SK-N-DZ (cell line): ENCODE results near the gene PTPN3. TPM values are rescaled to one million over a fixed set of nuclear protein-coding genes. Genes with fewer than 3 reads are reported as not detected.
"Not testable (repeated sequence)": the region's sequence is repeated elsewhere in the genome, so short reads cannot be mapped to it uniquely, and the experiment has no call there.

Experiments used
- DNase-seq: peaks from one replicate; pipeline ENCODE4 v3.0.0-alpha.2; 2015; ENCODE audit warnings: low spot score
- polyA plus RNA-seq, 2 experiments: library from polyadenylated mRNA; depleted of rRNA; stranded (reverse); fragments of >200 nt; gene quantifications; 2 replicates each; pipeline ENCODE4 v1.2.3, GENCODE V29; 2014

Gene PTPN3
- 0.38 TPM in 1 of 2 replicates, not detected in the other for polyA plus RNA-seq (2014; cell fraction: cytosol; rRNA removed)
- 0.09 and 0.12 TPM in 2 replicates for polyA plus RNA-seq (2014; cell fraction: nucleus; rRNA removed)

GRCh38 chr9:109498195-109499092 lies at the start of gene PTPN3:
TSS of gene PTPN3 (minus strand) at chr9:109498307. CDS start at chr9:109463434, 34,873 bp downstream.
- no peak for DNase-seq

DNA sequence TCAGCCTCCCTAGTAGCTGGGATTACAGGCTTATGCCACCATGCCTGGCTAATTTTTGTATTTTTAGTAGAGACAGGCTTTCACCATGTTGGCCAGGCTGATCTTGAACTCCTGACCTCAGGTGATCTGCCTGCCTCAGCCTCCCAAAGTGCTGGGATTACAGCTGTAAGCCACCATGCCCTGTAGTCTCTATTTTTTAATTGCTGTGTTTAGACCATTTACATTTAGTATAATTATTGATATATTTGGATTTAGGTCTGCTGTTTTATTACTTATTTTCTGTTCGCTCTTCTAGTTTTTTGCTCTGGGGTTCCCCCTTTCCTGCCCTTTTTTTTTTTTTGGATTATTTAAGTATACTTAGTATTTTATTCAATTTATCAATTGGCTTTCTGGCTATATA lies 46.8 kb upstream of the PTPN3 start:
- DNase-seq, result not testable (repeated sequence)

DNA sequence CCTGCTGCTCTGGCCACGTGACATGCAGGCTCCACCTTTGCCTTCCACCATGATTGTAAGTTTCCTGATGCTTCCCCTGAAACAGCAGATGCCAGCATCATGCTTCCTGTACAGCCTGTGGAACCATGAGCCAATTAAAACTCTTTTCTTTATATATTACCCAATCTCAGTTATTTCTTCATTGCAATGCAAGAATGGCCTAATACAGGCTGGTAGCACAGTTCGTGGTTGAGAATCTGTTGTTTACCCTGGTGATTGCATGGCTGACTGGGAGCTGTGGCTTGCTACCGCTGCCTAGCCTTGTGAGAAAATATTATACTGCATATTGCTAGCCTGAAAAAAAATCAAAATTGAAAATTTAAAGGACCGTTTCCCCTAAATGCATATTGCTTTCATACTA lies 44.8 kb upstream of the PTPN3 start:
- no peak for DNase-seq

- DNase-seq, result no peak
Observed at GRCh38 chr9:109538346-109538745, 40.2 kb upstream of the PTPN3 start.

DNA sequence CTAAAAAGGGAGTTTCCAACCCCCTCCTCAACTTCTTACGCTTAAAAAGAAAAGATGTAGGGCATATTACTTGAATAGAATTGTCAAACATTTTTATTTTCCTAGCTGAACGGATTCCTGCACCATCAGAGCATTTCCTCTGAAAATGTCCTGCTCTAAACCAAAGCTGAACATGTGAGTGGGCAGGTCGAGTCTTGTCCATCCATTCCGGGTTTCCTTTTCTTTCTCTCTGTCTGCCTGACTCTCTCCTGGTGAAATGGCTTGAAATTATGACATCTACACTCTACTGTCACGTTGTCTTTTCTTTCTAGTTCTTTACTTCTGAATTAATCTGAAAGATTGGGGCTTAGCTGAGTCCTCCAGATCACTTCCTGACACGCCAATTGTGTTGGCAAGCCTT lies 39.2 kb upstream of the PTPN3 start:
- no peak for DNase-seq

DNA sequence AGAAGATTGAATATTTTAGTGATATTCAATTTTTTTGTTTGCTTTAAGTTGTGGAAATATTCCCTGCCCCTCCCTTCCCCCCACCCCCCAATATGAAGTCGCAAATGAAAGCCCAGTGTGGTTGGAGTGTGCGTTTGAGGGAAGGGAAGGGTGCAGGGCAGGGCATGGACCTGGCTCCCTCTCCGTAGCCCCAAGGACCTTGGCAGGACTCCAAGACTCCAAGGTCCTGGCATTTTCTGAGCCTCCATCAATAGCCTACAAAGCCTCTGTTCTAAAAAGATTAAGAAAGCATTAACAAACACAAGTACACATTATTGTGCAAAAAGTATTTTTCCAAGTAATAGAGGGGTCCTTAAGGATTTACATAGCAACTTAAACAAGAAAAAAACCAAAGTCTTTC lies 38.8 kb upstream of the PTPN3 start:
- DNase-seq, result no peak

DNA sequence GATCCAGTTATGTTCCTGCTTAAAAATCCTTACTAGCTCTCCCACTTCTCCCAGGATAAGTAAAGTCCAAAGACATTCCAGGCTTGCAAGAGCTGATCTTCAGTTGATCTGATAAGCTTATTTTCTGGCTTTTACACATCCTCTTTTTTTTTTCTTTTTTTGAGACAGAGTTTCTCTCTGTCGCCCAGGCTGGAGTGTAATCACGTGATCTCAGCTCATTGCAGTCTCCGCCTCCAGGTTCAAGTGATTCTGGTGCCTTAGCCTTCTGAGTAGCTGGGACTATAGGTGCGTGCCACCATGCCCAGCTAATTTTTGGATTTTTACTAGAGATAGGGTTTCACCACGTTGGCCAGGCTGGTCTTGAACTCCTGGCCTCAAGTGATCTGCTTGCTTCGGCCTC lies 37.3 kb upstream of the PTPN3 start:
- no peak for DNase-seq

GRCh38 chr9:109534151-109534550 lies 36.0 kb upstream of the PTPN3 start:
- no peak for DNase-seq

- not testable (repeated sequence) for DNase-seq
Observed at GRCh38 chr9:109532652-109533051, 34.5 kb upstream of the PTPN3 start.

GRCh38 chr9:109522106-109522505 lies 24.0 kb upstream of the PTPN3 start:
- no peak for DNase-seq

DNA sequence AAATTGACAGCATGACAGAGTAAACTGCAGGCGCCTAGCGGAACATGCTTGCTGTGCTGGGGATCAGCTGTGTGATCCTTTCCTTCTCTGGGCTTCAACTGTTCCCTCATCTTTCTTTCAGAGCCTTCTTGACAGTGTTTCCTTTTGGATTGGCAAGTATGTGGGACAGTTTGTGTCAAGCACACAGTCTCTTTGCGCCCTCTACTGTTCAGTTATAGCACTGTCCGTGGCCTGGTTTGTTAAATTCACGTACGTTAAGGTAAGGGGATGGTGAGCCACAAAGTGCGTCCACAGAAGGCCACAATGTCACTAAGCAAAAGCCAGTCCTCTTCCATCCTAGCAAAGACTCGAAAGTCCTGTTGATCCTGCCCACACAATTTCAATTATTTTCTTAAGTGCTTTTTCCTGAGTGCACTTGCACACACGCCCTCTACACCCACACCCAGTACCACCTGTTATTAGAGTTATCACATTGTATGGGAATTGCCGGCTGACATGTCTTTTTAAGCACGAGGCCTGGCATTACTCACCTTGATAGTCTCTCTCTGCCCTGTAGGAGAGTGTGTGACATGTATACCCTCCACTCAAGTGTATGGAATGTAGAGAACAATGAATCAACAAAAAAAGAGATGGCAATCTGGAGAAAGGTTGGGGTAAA lies 22.5 kb upstream of the PTPN3 start:
- peak; percentile 52 for DNase-seq

GRCh38 chr9:109519366-109519765 lies 21.3 kb upstream of the PTPN3 start:
- DNase-seq, result no peak

DNA sequence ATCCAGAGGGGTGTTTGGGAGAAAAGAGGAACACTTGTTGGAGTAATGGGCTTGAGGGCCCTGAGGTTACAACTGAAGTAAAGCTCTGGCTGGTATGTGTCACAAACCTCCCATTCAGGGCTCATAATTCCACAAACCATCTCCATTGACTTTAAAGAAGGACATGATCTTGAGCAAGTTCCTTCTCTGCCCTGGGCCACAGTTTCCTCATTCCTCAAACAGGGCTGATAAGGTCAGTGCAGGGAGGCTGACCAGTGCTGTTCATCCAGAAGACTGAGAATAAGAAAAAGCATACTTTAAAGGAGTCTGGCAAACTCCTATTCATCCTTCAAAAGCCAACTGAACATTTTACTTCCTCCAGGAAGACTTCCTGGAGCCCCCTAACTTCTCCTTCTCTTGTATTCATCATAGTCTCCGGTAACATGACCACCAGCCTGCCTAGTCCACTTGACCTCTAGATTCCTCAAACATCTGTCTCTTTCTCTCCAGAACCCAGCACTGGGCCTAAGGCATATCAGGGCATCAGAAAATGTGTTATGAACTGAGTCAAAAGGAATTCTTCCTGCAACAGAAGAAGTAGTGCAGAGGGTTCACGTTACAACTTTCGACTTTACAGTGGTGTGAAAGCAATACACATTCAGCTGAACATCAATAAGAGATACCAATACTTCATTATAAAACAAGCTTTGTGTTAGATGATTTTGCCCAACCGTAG lies 20.7 kb upstream of the PTPN3 start:
- DNase-seq, result no peak

DNA sequence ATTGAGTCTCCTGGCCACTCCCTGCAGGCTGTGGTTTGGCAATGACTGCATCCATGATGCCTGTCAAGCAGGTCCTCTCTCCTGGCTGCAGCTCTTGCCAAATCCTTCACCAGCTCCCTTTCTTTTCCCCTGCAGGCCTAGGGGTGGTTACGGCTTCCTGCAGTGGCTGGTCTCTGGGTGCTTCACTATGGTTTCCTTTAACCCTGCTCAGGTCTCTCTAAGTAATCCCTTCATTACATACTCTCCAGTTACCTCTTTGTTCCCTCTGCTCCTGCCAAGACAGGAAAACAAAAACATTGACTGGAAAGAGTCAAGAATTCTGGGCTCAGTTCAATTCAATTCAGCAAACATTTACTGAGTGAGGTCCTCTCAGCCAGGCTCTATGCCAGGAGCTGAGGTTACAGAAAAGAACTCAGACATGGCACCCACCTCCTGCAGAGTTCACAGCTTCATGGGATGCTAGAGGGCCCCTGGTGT lies 19.8 kb upstream of the PTPN3 start:
- no peak for DNase-seq

DNA sequence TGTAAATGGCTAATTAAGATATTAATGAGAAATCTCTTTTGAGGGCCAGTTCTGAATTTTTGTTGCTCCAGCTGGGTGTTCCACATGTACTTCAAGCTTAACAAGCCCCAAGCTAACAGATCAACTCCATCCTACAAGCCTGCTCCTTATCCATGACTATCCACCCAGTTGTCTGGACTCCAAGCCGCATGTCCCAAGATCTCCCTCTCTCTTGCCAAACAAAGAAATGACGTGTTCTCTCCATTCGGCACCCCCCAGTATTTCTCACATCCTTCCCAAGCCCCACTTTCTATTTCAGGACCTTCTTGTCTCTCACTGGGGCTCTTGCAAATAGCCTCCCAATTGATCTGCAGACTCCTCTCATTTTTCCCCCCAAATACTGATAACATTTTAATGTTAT lies 15.8 kb upstream of the PTPN3 start:
- no peak for DNase-seq

- DNase-seq, result no peak
Observed at GRCh38 chr9:109512170-109512756, 14.2 kb upstream of the PTPN3 start.

- no peak for DNase-seq
Observed at GRCh38 chr9:109510506-109510905, 12.4 kb upstream of the PTPN3 start.

GRCh38 chr9:109510042-109510441 lies 11.9 kb upstream of the PTPN3 start:
- not testable (repeated sequence) for DNase-seq

DNA sequence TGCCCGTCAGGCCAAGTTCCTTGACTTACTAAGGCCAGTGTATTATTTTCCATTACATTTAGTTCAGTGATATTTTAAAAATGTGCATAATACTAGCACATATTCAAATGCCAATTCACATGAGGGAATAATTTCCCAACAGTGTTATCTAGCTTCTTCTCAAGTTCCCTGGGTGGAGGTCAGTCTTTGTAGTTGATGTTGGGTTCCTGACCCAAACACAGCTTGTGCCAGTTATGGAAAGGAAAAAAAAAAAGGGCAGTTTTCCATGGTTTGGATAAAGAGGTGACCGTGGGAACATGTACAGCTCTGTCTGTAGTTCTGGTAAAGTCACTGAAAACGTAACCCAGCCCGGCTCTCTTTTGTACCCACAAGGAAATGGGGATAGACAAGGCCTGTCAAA lies 11.5 kb upstream of the PTPN3 start:
- DNase-seq, result no peak

DNA sequence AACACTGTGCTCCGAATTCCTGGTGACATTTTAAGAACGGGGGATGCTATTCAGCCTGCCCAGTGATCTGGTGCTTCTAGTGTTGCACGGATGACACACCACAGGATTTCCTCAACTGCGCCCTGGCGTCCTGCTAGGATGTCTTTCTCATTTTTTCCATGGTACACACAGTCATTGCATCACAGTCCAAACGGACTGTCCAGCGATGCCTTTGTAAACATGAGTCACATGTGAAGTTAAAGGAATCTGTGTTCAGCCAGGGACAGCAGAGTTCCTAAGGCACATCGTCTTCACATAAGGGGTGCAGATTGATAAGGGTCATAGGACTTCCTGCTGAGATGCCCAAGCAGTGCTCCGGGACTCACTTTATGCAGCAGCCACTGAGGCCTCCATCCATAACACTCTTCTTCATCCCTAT lies 9.3 kb upstream of the PTPN3 start:
- no peak for DNase-seq

DNA sequence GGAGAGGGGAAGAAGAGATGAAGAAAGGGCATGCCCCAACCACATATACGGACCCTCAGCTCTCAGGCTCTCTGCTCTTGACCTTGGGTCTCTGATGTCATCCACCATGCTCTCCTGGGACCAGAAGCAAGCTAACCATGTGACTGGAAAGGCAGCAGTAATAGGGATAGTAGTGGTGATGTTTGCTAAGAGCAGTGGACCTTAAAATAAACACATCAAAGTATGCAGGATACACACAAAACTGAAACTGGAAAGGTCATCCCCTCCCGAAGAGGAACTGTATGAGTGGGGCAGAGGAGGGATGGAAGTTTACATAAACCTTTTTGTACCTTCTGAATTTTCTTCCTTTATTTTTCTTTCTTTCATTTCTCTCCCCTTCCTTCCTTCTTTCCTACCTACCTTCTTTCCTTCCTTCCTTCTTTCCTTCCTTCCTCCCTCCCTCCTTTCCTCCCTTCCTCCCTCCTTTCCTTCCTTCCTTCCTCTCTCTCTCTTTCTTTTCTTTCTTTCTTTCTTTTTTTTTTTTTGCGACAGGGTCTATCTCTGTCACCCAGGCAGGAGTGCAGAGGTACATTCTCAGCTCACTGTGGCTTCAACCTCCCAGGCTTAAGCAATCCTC lies 8.1 kb upstream of the PTPN3 start:
- no peak for DNase-seq
